Muscle layer of colon (tissue), 2 donors: Measurements from ENCODE around the gene PLAAT4.

Experiments used
- H3K27ac ChIP-seq: one replicate; pipeline ENCODE4 v1.7.0; 2013; ENCODE audit warnings: low read depth, mild to moderate bottlenecking, low read length, moderate library complexity
- H3K27me3 ChIP-seq, 2 donors: one replicate each; pipeline ENCODE4 v1.7.0; 2013; ENCODE audit warnings: low read length in 2 of 2, mild to moderate bottlenecking in 2 of 2; ENCODE audit not compliant: insufficient read depth in 2 of 2, control insufficient read depth in 1 of 2
- H3K36me3 ChIP-seq: one replicate; pipeline ENCODE4 v1.7.0; 2013; ENCODE audit warnings: mild to moderate bottlenecking, low read length; ENCODE audit not compliant: insufficient read depth
- H3K4me1 ChIP-seq: one replicate; pipeline ENCODE4 v1.7.0; 2013; ENCODE audit warnings: mild to moderate bottlenecking, low read length; ENCODE audit not compliant: insufficient read depth
- H3K4me3 ChIP-seq, 2 donors: one replicate each; pipeline ENCODE4 v1.7.0; 2013; ENCODE audit warnings: low read length in 2 of 2, low read depth in 1 of 2, mild to moderate bottlenecking in 1 of 2, moderate library complexity in 1 of 2
- H3K9ac ChIP-seq: one replicate; pipeline ENCODE4 v1.7.0; 2013; ENCODE audit warnings: low read length
- H3K9me3 ChIP-seq: one replicate; pipeline ENCODE4 v1.7.0; 2013; ENCODE audit warnings: mild to moderate bottlenecking, low read length
- donor health status: abdominal sarcoma.
- donor health status: Adenocarcinoma of cecum.

PLAAT4 gene

DNA sequence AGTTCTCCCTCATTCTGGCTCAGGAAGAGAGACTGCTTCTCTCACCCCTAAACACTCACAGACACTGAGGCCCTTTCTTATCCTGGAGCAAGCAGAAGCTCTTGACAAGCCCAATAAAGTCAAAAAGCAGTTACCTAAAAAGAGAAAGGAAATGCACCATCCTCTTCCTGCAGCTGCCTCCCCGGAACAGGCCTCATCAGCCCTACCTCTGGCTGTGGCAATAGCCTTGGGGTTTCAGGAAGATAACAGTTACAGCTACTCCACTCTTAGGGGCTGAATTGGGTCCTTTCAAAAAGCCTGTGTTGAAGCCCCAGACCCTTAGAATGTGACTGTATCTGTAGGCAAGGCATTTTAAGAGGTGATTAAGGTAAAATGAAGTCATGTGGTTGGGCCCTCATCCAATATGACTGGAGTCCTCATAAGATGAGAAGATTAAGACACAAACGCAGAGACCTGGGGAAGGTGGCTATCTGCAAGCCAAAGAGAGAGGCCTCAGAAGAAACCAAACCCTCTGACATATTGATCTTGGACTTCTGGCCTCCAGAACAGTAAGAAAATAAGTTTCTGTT is 34.3 kb upstream of the PLAAT4 start:
- Histone ChIP-seq H3K27ac (no peak overlapping the region), H3K9me3 (no peaks in the 10 kb centered on the region), H3K27me3 (no peaks in the 10 kb centered on the region), H3K9ac (no peak overlapping the region), H3K4me3 (no peak overlapping the region), H3K36me3 (no peaks in the 10 kb centered on the region), H3K4me1 (peaks cover 11% of the 10 kb centered on the region)

GRCh38 chr11:63503492-63503891 is 33.1 kb upstream of the PLAAT4 start:
- no peaks in the 10 kb centered on the region for H3K9me3 ChIP-seq
- H3K27me3 ChIP-seq = no peaks in the 10 kb centered on the region
- H3K4me3 ChIP-seq = no peak overlapping the region
- H3K27ac ChIP-seq = no peak overlapping the region
- H3K36me3 ChIP-seq = no peaks in the 10 kb centered on the region
- H3K9ac ChIP-seq = no peak overlapping the region
- peaks cover 11% of the 10 kb centered on the region for H3K4me1 ChIP-seq

DNA sequence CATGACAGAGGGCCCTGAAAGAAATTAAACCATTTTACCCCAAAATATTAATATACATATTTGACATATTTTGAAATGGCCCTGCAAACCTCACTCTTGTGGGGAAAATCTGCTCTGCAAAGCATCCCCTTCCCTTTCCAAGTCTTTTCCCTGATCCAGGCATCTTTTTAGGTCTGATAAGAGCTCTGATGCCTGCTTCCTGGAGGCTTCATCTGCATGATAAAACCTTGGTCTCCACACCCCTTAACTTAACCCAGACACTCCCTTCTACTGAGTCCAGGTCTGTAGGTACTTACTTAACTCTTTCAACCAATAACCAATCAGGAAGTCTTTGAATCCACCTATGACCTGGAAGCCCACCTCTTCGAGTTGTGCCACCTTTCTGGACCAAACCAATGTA is 32.6 kb upstream of the PLAAT4 start:
- no peaks in the 10 kb centered on the region for H3K36me3 ChIP-seq
- no peak overlapping the region for H3K9ac ChIP-seq
- no peaks in the 10 kb centered on the region for H3K27me3 ChIP-seq
- no peaks in the 10 kb centered on the region for H3K9me3 ChIP-seq
- H3K4me3 ChIP-seq = no peak overlapping the region
- no peak overlapping the region for H3K27ac ChIP-seq
- H3K4me1 ChIP-seq = peaks cover 11% of the 10 kb centered on the region

GRCh38 chr11:63504933-63505586 is 31.5 kb upstream of the PLAAT4 start:
- H3K27ac ChIP-seq = no peak overlapping the region

GRCh38 chr11:63505857-63506528 is 30.6 kb upstream of the PLAAT4 start, which contains the start of gene LGALS12:
Gene LGALS12 (plus strand): TSS chr11:63506084. CDS start chr11:63506459, 375 bp downstream.
- no peak within 1 kb of the TSS for H3K9ac ChIP-seq

More at GRCh38 chr11:63504933-63505586, 31.5 kb upstream of the PLAAT4 start:
- H3K4me1 ChIP-seq = peaks cover 11% of the 10 kb centered on the region
- no peaks in the 10 kb centered on the region for H3K27me3 ChIP-seq
- H3K4me3 ChIP-seq = no peak overlapping the region
- no peaks in the 10 kb centered on the region for H3K9me3 ChIP-seq
- H3K36me3 ChIP-seq = no peaks in the 10 kb centered on the region
- no peak overlapping the region for H3K9ac ChIP-seq

GRCh38 chr11:63506876-63507275 is 29.7 kb upstream of the PLAAT4 start:
- Histone ChIP-seq H3K4me3 (no peak overlapping the region), H3K27me3 (no peaks in the 10 kb centered on the region), H3K4me1 (peaks cover 11% of the 10 kb centered on the region), H3K9me3 (no peaks in the 10 kb centered on the region), H3K27ac (no peak overlapping the region), H3K36me3 (no peaks in the 10 kb centered on the region), H3K9ac (no peak overlapping the region)

More at GRCh38 chr11:63505857-63506528, 30.6 kb upstream of the PLAAT4 start, which contains the start of gene LGALS12:
- no peaks in the 10 kb centered on the region for H3K27me3 ChIP-seq
- peaks cover 11% of the 10 kb centered on the region for H3K4me1 ChIP-seq
- no peak within 1 kb of the TSS for H3K4me3 ChIP-seq
- no peaks in the 10 kb centered on the region for H3K36me3 ChIP-seq
- no peaks in the 10 kb centered on the region for H3K9me3 ChIP-seq
- no peak within 1 kb of the TSS for H3K27ac ChIP-seq

DNA sequence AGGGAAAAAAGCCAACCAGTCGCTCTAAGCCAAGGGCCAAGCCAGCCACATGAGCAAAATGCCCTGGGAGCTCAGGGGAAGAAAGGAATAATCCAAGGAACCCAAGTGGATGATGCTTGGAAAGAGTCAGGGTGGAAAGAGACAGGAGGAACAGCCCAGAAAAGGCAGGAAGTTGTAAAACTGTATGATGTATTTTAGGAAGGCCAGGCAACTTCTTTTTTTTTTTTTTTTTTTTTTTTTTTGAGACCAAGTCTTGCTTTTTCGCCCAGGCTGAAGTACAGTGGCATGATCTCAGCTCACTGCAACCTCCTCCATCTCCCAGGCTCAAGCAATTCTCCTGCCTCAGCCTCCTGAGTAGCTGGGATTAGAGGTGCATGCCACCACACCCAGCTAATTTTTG is 29.1 kb upstream of the PLAAT4 start:
- no peaks in the 10 kb centered on the region for H3K36me3 ChIP-seq
- H3K27me3 ChIP-seq = no peaks in the 10 kb centered on the region
- H3K9me3 ChIP-seq = no peaks in the 10 kb centered on the region
- no peak overlapping the region for H3K4me3 ChIP-seq
- H3K4me1 ChIP-seq = peaks cover 11% of the 10 kb centered on the region
- no peak overlapping the region for H3K27ac ChIP-seq
- no peak overlapping the region for H3K9ac ChIP-seq

GRCh38 chr11:63508009-63508408 is 28.6 kb upstream of the PLAAT4 start:
- Histone ChIP-seq H3K27me3 (no peaks in the 10 kb centered on the region), H3K4me3 (no peak overlapping the region), H3K4me1 (peaks cover 11% of the 10 kb centered on the region), H3K9ac (no peak overlapping the region), H3K36me3 (no peaks in the 10 kb centered on the region), H3K9me3 (no peaks in the 10 kb centered on the region), H3K27ac (no peak overlapping the region)

- no peaks in the 10 kb centered on the region for H3K27me3 ChIP-seq
- no peak overlapping the region for H3K4me3 ChIP-seq
- no peaks in the 10 kb centered on the region for H3K36me3 ChIP-seq
- no peak overlapping the region for H3K9ac ChIP-seq
- peaks cover 11% of the 10 kb centered on the region for H3K4me1 ChIP-seq
- H3K9me3 ChIP-seq = no peaks in the 10 kb centered on the region
- H3K27ac ChIP-seq = no peak overlapping the region
These were observed 27.9 kb upstream of the PLAAT4 start for GRCh38 chr11:63508745-63509144.

GRCh38 chr11:63510360-63511047 is 26.1 kb upstream of the PLAAT4 start:
- H3K36me3 ChIP-seq = no peaks in the 10 kb centered on the region
- no peaks in the 10 kb centered on the region for H3K27me3 ChIP-seq
- H3K9me3 ChIP-seq = no peaks in the 10 kb centered on the region
- peaks cover 4% of the 10 kb centered on the region for H3K4me1 ChIP-seq
- no peak overlapping the region for H3K27ac ChIP-seq
- no peak overlapping the region for H3K9ac ChIP-seq
- H3K4me3 ChIP-seq = no peak overlapping the region

- no peaks in the 10 kb centered on the region for H3K9me3 ChIP-seq
- H3K27ac ChIP-seq = no peak overlapping the region
- H3K27me3 ChIP-seq = no peaks in the 10 kb centered on the region
- no peak overlapping the region for H3K4me3 ChIP-seq
- no peaks in the 10 kb centered on the region for H3K4me1 ChIP-seq
- no peak overlapping the region for H3K9ac ChIP-seq
- no peaks in the 10 kb centered on the region for H3K36me3 ChIP-seq
These were observed 25.4 kb upstream of the PLAAT4 start for GRCh38 chr11:63511048-63511748.
